Body of pancreas (tissue), 4 donors: Measurements from ENCODE around the gene CGNL1. TPM values are rescaled to one million over a fixed set of nuclear protein-coding genes. Genes with fewer than 3 reads are reported as not detected.

Experiments
- ATAC-seq: fragments of 150-250 bp; one replicate; pipeline ENCODE4 v1.9.1; 2016
- DNase-seq, 4 donors: peaks; one replicate each; pipeline ENCODE4 v3.0.0-alpha.2; 2019
- H3K27ac ChIP-seq, 4 donors: fragments of 200-600 bp; sonication (generic); 1 replicate in 3 of 4; 2 replicates in 1 of 4; pipeline versions ENCODE4 v1.5.1 to v1.6.1; 2016 to 2019; ENCODE audit warnings: mild to moderate bottlenecking in 1 of 4, mixed read lengths in 1 of 4, moderate library complexity in 1 of 4
- H3K27me3 ChIP-seq, 2 donors: fragments of 200-600 bp; sonication (generic); one replicate each; pipeline ENCODE4 v1.6.0; 2016; ENCODE audit warnings: mild to moderate bottlenecking in 1 of 2
- H3K36me3 ChIP-seq, 2 donors: fragments of 200-600 bp; sonication (generic); replicated peaks in 1 of 2; 2 replicates each; pipeline ENCODE4 v1.5.1; 2016; ENCODE audit warnings: low read depth in 2 of 2; ENCODE audit not compliant: insufficient read depth in 1 of 2
- H3K4me1 ChIP-seq: fragments of 200-600 bp; sonication (generic); one replicate; pipeline ENCODE4 v1.6.0; 2016
- H3K4me3 ChIP-seq, 2 donors: fragments of 200-600 bp; sonication (generic); 1 replicate in 1 of 2; 2 replicates in 1 of 2; pipeline ENCODE4 v1.5.1; 2016 to 2019
- H3K9me3 ChIP-seq, 3 donors: fragments of 200-600 bp; sonication (generic); 1 replicate in 2 of 3; 2 replicates in 1 of 3; pipeline ENCODE4 v1.5.1; 2016
- POLR2A ChIP-seq, 3 donors: fragments of 450-650 bp; IDR thresholded peaks; one replicate each; pipeline ENCODE4 v1.6.1; 2016; ENCODE audit warnings: antibody characterized with exemption in 3 of 3, mild to moderate bottlenecking in 2 of 3
- WGBS, 2 donors: methylation state at CpG; one replicate each; pipeline ENCODE4 v1.1.5; 2017; 5-methylcytosine and 5-hydroxymethylcytosine counted together
- intact Hi-C: fragments of 100-400 bp; cut with DNase I; formaldehyde crosslinking; loops from one replicate; pipeline ENCODE4 v1.15.1; 2023
- total RNA-seq, 2 donors: library from RNA; depleted of rRNA; stranded (reverse); fragments of >200 nt; gene quantifications; one replicate each; pipeline ENCODE4 v1.1.0, GENCODE V29; 2016
- TF ChIP-seq, protein P1 (sequence below), 7 experiments: fragments of 450-650 bp in 4 of 7; fragments of 200-600 bp in 3 of 7; sonication (generic) in 3 of 7; IDR thresholded peaks; one replicate each; pipeline ENCODE4 v1.5.1; 2016 to 2019; ENCODE audit warnings: antibody characterized with exemption in 7 of 7

The CGNL1 gene
- total RNA-seq, 2 donors from 2014 or later = 24.7 to 30.6 TPM

DNA sequence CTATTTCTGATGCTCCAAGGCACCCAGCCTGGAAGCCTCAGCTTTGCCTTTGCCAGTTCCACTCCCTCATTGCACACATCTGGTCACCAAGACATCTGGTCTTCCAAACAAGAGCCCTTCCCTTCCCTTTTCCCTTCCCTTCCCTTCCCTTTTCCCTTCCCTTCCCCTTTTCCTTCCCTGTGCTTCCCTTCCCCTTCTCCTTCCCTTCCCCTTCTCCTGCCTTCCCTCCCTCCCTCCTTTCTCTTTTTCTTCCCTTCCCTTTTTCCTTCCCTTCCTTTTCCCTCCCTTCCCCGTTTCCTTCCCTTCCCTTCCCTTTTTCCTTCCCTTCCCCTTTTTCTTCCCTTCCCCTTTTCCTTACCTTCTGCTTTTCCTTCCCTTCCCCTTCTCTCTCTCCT lies 2.4 kb upstream of the CGNL1 start:
- TF ChIP-seq, protein P1, sequence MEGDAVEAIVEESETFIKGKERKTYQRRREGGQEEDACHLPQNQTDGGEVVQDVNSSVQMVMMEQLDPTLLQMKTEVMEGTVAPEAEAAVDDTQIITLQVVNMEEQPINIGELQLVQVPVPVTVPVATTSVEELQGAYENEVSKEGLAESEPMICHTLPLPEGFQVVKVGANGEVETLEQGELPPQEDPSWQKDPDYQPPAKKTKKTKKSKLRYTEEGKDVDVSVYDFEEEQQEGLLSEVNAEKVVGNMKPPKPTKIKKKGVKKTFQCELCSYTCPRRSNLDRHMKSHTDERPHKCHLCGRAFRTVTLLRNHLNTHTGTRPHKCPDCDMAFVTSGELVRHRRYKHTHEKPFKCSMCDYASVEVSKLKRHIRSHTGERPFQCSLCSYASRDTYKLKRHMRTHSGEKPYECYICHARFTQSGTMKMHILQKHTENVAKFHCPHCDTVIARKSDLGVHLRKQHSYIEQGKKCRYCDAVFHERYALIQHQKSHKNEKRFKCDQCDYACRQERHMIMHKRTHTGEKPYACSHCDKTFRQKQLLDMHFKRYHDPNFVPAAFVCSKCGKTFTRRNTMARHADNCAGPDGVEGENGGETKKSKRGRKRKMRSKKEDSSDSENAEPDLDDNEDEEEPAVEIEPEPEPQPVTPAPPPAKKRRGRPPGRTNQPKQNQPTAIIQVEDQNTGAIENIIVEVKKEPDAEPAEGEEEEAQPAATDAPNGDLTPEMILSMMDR (IDR thresholded peaks at IDR 0.05) = no peak
- TF ChIP-seq POLR2A (IDR thresholded peaks at IDR 0.05) = no peak
- DNase-seq = no peak
- intact Hi-C loops = no loop called here
- Histone ChIP-seq H3K9me3 (no peaks in the 10 kb centered on the region), H3K4me3 (no peak overlapping the region), H3K36me3 (no peaks in the 10 kb centered on the region), H3K27me3 (no peaks in the 10 kb centered on the region), H3K27ac (no peak overlapping the region), H3K4me1 (peaks cover 14% of the 10 kb centered on the region)
- WGBS, 2 donors = 88 to 90% methylated on average over 1 of the region's 1 CpG
- no peak for ATAC-seq

DNA sequence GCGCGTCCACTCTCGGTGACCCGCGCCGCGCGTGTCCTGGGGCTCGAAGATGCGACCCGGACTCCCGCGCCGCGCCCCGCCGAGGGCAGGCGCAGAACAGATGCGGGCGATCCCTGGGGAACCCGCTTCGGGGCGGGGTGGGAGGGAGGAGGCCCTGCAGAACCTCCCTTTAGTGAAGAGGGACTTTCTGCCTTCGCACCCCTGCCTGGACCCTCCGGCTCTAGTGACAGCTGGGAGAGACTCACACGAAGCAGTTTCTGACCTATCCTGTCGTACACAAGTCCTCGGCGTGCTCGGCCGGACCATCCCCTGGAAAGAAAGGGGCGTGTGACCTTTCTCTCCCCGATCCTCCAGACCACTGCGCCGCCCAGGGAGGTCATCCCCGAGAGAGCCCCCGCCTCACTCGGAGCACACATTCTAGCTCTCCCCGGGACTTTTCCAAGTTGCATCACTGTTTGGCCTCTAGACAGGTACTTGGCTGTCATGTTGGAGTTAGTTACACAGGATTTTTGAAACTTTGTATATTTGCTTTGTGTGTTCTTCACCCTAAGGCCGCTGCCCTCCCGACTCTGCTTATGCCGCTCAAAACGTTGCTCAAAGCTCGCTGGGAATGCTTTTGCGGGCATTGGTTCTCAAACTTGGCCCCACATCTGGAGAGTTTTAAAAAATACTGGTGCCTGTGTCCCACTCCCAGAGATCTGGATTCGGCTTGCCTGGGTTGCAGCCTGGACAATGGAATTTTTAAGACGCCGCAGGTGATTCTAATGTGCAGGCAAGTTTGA lies 582 bp downstream of the CGNL1 start:
- Histone ChIP-seq H3K9me3 (no peaks in the 10 kb centered on the region), H3K27ac (peak overlapping the region; percentile 69 to 86 (median 79)), H3K4me3 (peak overlapping the region; percentile 44 to 65), H3K27me3 (no peaks in the 10 kb centered on the region), H3K36me3 (no peaks in the 10 kb centered on the region), H3K4me1 (peaks cover 44% of the 10 kb centered on the region)
- ATAC-seq (peak; percentile 69), DNase-seq (peak; percentile 58 to 77 (median 67))
- TF ChIP-seq, protein P1 (IDR thresholded peaks at IDR 0.05) = no peak
- peak in 2 of 3 donors; percentile 65 to 67 for TF ChIP-seq POLR2A (IDR thresholded peaks at IDR 0.05)
- intact Hi-C loops = no loop called here
- 1 to 4% methylated on average over 23 to 34 of the region's 48 CpGs for WGBS, 2 donors

DNA sequence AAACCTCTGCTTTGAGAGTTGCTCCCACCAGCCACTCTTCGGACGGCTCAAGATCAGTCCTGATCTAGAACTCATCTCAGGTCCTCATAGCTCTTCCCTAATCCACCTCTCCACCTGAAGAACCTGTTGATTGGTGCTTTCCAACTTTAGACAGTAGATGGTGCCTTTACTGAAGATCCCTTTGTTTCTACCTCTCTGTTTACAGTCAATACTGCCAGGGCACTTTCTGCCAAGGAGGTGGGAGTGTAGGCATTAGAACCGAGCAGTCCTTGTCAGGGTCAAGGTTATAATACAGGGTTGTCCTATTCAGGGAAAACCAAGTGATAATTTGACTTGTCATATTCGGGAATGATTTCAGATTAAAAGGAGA lies 1.2 kb downstream of the CGNL1 start:
- WGBS, 2 donors = 12% methylated on average over 4 of the region's 4 CpGs
- DNase-seq = no peak
- no peak for ATAC-seq
- Histone ChIP-seq H3K9me3 (no peaks in the 10 kb centered on the region), H3K36me3 (no peaks in the 10 kb centered on the region), H3K4me3 (peak overlapping the region; percentile 44 to 65), H3K27me3 (no peaks in the 10 kb centered on the region), H3K4me1 (peaks cover 50% of the 10 kb centered on the region), H3K27ac (peak overlapping the region; percentile 69 to 86 (median 79))
- intact Hi-C loops = no loop called here
- TF ChIP-seq POLR2A (IDR thresholded peaks at IDR 0.05) = no peak
- TF ChIP-seq, protein P1 (IDR thresholded peaks at IDR 0.05) = peak in 2 of 7 experiments; percentile 5 to 8

DNA sequence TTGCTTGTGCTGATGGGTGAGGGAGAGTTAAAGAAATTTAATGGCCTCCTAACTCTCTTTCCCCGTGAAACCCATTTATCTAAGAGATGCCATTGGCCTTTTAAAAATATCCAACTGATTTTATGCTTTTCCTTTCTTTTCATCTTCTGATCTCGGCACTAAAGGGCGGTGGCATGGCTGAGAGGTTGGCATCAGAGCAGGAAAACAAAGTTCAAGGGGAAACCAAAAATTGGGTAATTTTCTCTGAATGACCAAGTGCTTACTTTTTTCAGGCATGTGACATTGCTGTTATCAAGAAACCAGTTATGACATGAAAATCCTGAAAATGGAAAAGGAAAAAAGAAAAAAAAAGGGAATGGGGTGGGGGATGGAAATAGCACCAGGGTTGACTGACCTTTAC lies 3.2 kb downstream of the CGNL1 start:
- H3K27ac ChIP-seq = no peak overlapping the region
- TF ChIP-seq, protein P1 (IDR thresholded peaks at IDR 0.05) = no peak
- no peak for TF ChIP-seq POLR2A (IDR thresholded peaks at IDR 0.05)
- H3K36me3 ChIP-seq = no peaks in the 10 kb centered on the region
- WGBS, 2 donors = 39 to 40% methylated on average over 3 of the region's 3 CpGs
- no peaks in the 10 kb centered on the region for H3K9me3 ChIP-seq
- H3K27me3 ChIP-seq = no peaks in the 10 kb centered on the region
- H3K4me1 ChIP-seq = peaks cover 69% of the 10 kb centered on the region
- no peak overlapping the region for H3K4me3 ChIP-seq
- DNase-seq (no peak), ATAC-seq (no peak)
- intact Hi-C loops = no loop called here

DNA sequence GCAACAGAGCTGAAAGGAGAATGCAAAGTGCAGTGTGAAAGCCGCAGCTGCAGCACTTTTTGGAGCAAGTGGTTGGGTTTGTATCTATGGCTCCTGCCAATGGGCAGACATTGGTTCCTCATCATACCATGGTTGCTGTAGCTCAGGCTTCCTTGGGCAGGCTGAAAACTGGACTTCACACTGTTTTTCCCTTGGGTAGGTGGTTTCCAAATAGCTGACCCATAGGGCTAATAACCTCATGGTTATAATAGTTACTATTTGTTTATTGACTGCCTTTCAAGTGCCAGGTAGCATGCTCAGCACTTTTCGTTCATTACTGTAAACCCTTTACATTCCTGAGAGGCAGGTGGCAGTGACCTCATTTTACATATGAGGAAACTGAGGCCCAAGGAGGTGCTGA lies 4.5 kb downstream of the CGNL1 start:
- H3K9me3 ChIP-seq = no peaks in the 10 kb centered on the region
- DNase-seq = peak in 1 of 4 donors; percentile 36
- no peak overlapping the region for H3K27ac ChIP-seq
- TF ChIP-seq, protein P1 (IDR thresholded peaks at IDR 0.05) = no peak
- TF ChIP-seq POLR2A (IDR thresholded peaks at IDR 0.05) = no peak
- intact Hi-C loops = loop anchor here (10.0 kb wide), 1 partner anchor 64 kb away; no protein-coding TSS in a partner anchor
- 24 to 29% methylated on average over 2 of the region's 2 CpGs for WGBS, 2 donors
- H3K27me3 ChIP-seq = no peaks in the 10 kb centered on the region
- ATAC-seq = no peak
- peaks cover 82% of the 10 kb centered on the region for H3K4me1 ChIP-seq
- no peak overlapping the region for H3K4me3 ChIP-seq
- H3K36me3 ChIP-seq = no peaks in the 10 kb centered on the region
